Testis (tissue), 3 donors: ENCODE measurements around the gene VPS18. TPM values are rescaled to one million over a fixed set of nuclear protein-coding genes. Genes with fewer than 3 reads are reported as not detected.
"Not testable (repeated sequence)": the region's sequence is repeated elsewhere in the genome, so short reads cannot be mapped to it uniquely, and the experiment has no call there.

Experiments used
- DNase-seq: peaks from one replicate; pipeline ENCODE4 v3.0.0-alpha.2; 2019
- H3K27ac ChIP-seq, 2 donors: fragments of 200-600 bp; sonication (generic); one replicate each; pipeline ENCODE4 v1.5.1; 2019
- H3K27me3 ChIP-seq: fragments of 200-600 bp; sonication (generic); one replicate; pipeline ENCODE4 v1.5.1; 2019
- H3K36me3 ChIP-seq: fragments of 200-600 bp; sonication (generic); one replicate; pipeline ENCODE4 v1.5.1; 2017; ENCODE audit warnings: low read depth; ENCODE audit errors: missing control alignments
- H3K4me1 ChIP-seq: fragments of 200-600 bp; sonication (generic); one replicate; pipeline ENCODE4 v1.5.1; 2019
- H3K4me3 ChIP-seq, 2 donors: fragments of 200-600 bp; sonication (generic); one replicate each; pipeline ENCODE4 v1.5.1; 2017 to 2019
- H3K9me3 ChIP-seq: fragments of 200-600 bp; sonication (generic); one replicate; pipeline ENCODE4 v1.5.1; 2017
- CTCF ChIP-seq, 3 experiments: fragments of 450-650 bp in 2 of 3; fragments of 200-600 bp in 1 of 3; sonication (generic) in 1 of 3; IDR thresholded peaks; one replicate each; pipeline ENCODE4 v1.5.1; 2016 to 2019; ENCODE audit warnings: antibody characterized with exemption in 3 of 3, mild to moderate bottlenecking in 2 of 3, moderate library complexity in 1 of 3
- POLR2A ChIP-seq: fragments of 450-650 bp; IDR thresholded peaks from one replicate; pipeline ENCODE4 v1.6.1; 2017; ENCODE audit warnings: antibody characterized with exemption, mild to moderate bottlenecking, moderate library complexity
- WGBS, 2 donors: methylation state at CpG; one replicate each; pipeline ENCODE4 v1.1.5; 2018; 5-methylcytosine and 5-hydroxymethylcytosine counted together
- intact Hi-C: fragments of 100-400 bp; cut with DNase I; formaldehyde crosslinking; loops from one replicate; pipeline ENCODE4 v1.15.1; 2023; ENCODE audit warnings: low total_unique reads
- polyA plus RNA-seq: library from polyadenylated mRNA; stranded (reverse); fragments of 350-450 nt; fragmentation: Illumina TruSeq; extraction: RNeasy Lipid Tissue Mini Kit (QIAGEN cat#74804); gene quantifications from one replicate; pipeline ENCODE4 v1.2.3, GENCODE V29; 2014; ENCODE audit warnings: low read depth, low replicate concordance; ENCODE audit not compliant: insufficient read depth
- total RNA-seq, 2 donors: library from RNA; depleted of rRNA; stranded (reverse); fragments of >200 nt; gene quantifications; one replicate each; pipeline ENCODE4 v1.2.3, GENCODE V29; 2016

The VPS18 gene
- total and polyA plus RNA-seq, 3 donors from 2014 or later, result 16.3 to 33.4 (median 25.5) TPM

DNA sequence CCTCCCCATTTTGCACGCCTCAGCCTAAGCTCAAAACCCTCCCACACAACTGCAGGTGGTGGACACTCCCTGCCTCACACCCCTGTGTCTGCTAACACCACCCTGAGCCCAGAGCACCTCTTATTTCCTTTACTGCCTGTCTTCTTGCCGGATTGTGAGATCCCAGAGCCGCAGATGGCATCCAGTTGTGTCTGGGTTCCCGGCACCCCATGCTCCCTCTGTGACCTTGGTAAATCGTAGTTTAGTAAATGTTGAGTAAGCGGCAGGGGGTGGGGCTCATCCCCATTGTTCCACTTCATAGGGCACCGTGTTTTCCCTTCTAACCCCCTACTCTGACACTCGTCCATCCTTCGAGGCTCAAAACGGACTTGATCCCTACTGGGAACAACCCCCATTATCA is 35.5 kb upstream of the VPS18 start:
- 62 to 64% methylated on average over 10 of the region's 10 CpGs for WGBS, 2 donors
- Histone ChIP-seq H3K4me3 (no peak overlapping the region), H3K4me1 (no peaks in the 10 kb centered on the region), H3K27ac (no peak overlapping the region), H3K27me3 (no peaks in the 10 kb centered on the region), H3K9me3 (no peaks in the 10 kb centered on the region), H3K36me3 (no peaks in the 10 kb centered on the region)
- intact Hi-C loops, result no loop called here
- DNase-seq, result no peak
- TF ChIP-seq CTCF (IDR thresholded peaks at IDR 0.05) (no peak), POLR2A (no peak)

DNA sequence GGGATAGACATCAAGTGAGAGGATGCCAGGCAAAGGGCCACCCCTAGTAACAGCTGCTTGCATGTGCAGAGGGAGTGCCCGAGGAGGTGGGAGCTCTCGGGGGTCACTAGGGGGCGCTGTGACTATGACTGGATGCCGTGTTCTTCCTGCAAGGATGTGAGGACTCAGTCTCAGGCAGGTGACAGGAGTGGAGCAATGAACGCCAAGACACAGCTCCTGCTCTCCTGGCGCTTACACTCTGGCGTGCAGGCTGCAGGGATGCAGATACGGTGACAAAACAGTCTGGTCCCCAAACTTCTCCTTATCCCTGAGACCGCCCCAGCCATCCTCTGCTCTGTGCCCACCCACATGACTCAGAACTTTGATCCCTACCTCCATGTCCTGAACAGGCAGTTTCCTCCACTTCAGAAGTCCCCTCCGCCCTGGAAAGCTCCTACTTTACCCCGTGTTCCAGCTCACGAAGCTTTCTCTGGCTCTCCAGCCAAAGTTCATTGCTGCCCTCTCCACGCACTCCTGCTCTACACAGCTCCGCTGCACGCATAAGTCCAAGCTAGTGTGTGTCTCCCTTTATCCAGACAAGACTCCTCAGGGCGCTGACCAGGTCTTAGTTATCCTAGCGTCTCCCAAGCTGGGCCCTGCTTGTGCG is 34.9 kb upstream of the VPS18 start:
- 62 to 72% methylated on average over 18 of the region's 18 CpGs for WGBS, 2 donors
- Histone ChIP-seq H3K36me3 (no peaks in the 10 kb centered on the region), H3K4me1 (no peaks in the 10 kb centered on the region), H3K4me3 (no peak overlapping the region), H3K27ac (no peak overlapping the region), H3K9me3 (no peaks in the 10 kb centered on the region), H3K27me3 (no peaks in the 10 kb centered on the region)
- peak; percentile 83 for DNase-seq
- intact Hi-C loops, result no loop called here
- TF ChIP-seq CTCF (IDR thresholded peaks at IDR 0.05) (peak; percentile 15 to 68 (median 24)), POLR2A (no peak)

- not testable (repeated sequence) for H3K4me3 ChIP-seq
These were observed 33.1 kb upstream of the VPS18 start for GRCh38 chr15:40861147-40861546.

DNA sequence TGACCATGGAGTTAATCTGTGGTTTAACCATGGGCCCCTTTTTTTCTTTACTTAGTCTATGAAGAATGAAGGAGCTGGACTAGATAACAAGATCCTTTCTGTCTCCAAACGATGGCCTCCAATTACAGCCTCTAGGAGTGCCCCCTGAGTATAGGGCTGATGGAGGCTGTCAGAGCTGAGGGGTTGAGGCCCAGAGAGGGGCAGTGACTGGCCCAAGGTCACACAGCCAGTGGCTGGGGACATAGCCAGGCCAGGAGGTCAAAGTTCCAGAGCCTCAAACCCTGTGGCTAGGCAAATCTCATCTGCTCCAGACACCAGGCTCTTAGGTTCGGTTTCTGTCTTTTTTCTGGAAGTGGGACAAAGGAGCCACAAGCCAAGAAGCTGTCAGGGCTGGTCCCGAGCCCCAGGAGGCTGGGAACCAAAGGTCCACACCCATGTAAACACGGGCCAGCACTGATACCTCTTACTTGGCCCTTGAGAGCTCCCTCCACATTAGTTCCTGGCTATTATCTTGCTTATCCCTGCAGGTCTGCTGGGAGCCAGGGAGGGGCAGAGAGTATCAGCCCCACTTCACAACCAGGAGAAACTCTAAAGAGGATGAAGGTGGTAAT is 30.5 kb upstream of the VPS18 start:
- H3K4me3 ChIP-seq, result no peak overlapping the region
- H3K27ac ChIP-seq, result no peak overlapping the region
- DNase-seq, result no peak
- no peaks in the 10 kb centered on the region for H3K9me3 ChIP-seq
- 64 to 77% methylated on average over 4 of the region's 4 CpGs for WGBS, 2 donors
- intact Hi-C loops, result no loop called here
- H3K27me3 ChIP-seq, result no peaks in the 10 kb centered on the region
- H3K36me3 ChIP-seq, result no peaks in the 10 kb centered on the region
- no peak for TF ChIP-seq CTCF (IDR thresholded peaks at IDR 0.05)
- TF ChIP-seq POLR2A, result no peak
- H3K4me1 ChIP-seq, result no peaks in the 10 kb centered on the region

More at GRCh38 chr15:40861147-40861546, 33.1 kb upstream of the VPS18 start:
- intact Hi-C loops, H3K4me1 ChIP-seq, DNase-seq, H3K36me3 ChIP-seq, H3K9me3 ChIP-seq, H3K27me3 ChIP-seq, H3K27ac ChIP-seq: not testable (repeated sequence)
- 72 to 78% methylated on average over 4 of the region's 4 CpGs for WGBS, 2 donors

DNA sequence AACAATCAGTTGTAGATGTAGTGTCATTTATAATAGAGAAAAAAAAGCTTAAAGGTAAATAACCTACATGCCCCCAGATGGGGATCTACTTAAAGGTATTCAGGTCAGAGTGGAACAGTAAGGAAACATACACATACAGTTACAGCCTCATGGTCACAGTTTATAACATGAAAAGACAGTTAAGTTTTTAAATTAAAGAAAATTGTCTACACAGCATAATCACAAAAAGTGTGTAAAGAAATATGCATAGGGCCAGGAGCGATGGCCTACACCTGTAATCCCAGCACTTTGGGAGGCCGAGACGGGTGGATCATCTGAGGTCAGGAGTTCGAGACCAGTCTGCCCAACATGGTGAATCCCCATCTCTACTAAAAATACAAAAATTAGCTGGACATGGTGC is 27.1 kb upstream of the VPS18 start:
- Histone ChIP-seq H3K4me1 (no peaks in the 10 kb centered on the region), H3K27me3 (no peaks in the 10 kb centered on the region), H3K27ac (no peak overlapping the region), H3K36me3 (no peaks in the 10 kb centered on the region), H3K4me3 (no peak overlapping the region), H3K9me3 (no peaks in the 10 kb centered on the region)
- no peak for TF ChIP-seq CTCF (IDR thresholded peaks at IDR 0.05)
- TF ChIP-seq POLR2A, result no peak
- 93 to 95% methylated on average over 4 of the region's 4 CpGs for WGBS, 2 donors
- no peak for DNase-seq
- intact Hi-C loops, result no loop called here
